PFSK-1 (cell line): ENCODE data around the gene TRIM46.

Source experiments
- FOXP2 ChIP-seq: optimal IDR thresholded peaks from 2 replicates; pipeline ENCODE3; 2011; ENCODE audit warnings: borderline replicate concordance, control low read depth, inconsistent platforms; ENCODE audit not compliant: insufficient read depth; ENCODE audit errors: extremely low read length, extremely low read depth
- POLR2AphosphoS5 ChIP-seq: IDR thresholded peaks from 2 replicates; pipeline ENCODE4 v1.6.1; 2012; ENCODE audit warnings: low read depth, mild to moderate bottlenecking, control low read depth, low read length, moderate library complexity
- REST ChIP-seq, 2 experiments: IDR thresholded peaks; 2 replicates each; pipeline versions ENCODE4 v1.6.1 to v1.8.0; 2011 to 2012; ENCODE audit warnings: low read depth in 2 of 2, low read length in 2 of 2, control low read depth in 1 of 2, inconsistent platforms in 1 of 2, mild to moderate bottlenecking in 1 of 2, moderate library complexity in 1 of 2; ENCODE audit not compliant: insufficient read depth in 1 of 2
- SIN3A ChIP-seq: IDR thresholded peaks from 2 replicates; pipeline ENCODE4 v1.6.1; 2012; ENCODE audit warnings: mild to moderate bottlenecking, low read length, moderate library complexity, borderline replicate concordance; ENCODE audit not compliant: insufficient read depth
- TAF1 ChIP-seq: IDR thresholded peaks from 2 replicates; pipeline ENCODE4 v1.6.1; 2012; ENCODE audit warnings: low read length, control low read depth, borderline replicate concordance; ENCODE audit not compliant: insufficient read depth

The TRIM46 gene

GRCh38 chr1:155193275-155193990 lies 19.8 kb downstream of the TRIM46 start:
- TF ChIP-seq FOXP2 (no peak), POLR2AphosphoS5 (peak; percentile 63; the same call in 1 of the 2 replicates)

- no peak for TF ChIP-seq FOXP2
- TF ChIP-seq REST (IDR thresholded peaks at IDR 0.05; ENCODE audit: insufficient read depth in 1 of 2, low read depth in 2 of 2, low read length in 2 of 2) = no peak
- no peak for TF ChIP-seq SIN3A
- no peak for TF ChIP-seq TAF1
- no peak for TF ChIP-seq POLR2AphosphoS5
These were observed 21.8 kb downstream of the TRIM46 start for GRCh38 chr1:155195201-155196102.

- TF ChIP-seq TAF1 = no peak
- TF ChIP-seq REST (IDR thresholded peaks at IDR 0.05; ENCODE audit: insufficient read depth in 1 of 2, low read depth in 2 of 2, low read length in 2 of 2) = no peak
- no peak for TF ChIP-seq FOXP2
- TF ChIP-seq POLR2AphosphoS5 = no peak
- no peak for TF ChIP-seq SIN3A
These were observed 22.6 kb downstream of the TRIM46 start for GRCh38 chr1:155196103-155196892.

GRCh38 chr1:155196893-155197638 lies 23.4 kb downstream of the TRIM46 start:
- TF ChIP-seq POLR2AphosphoS5 (no peak), REST (IDR thresholded peaks at IDR 0.05; ENCODE audit: insufficient read depth in 1 of 2, low read depth in 2 of 2, low read length in 2 of 2) (no peak), SIN3A (no peak), TAF1 (no peak), FOXP2 (no peak)

GRCh38 chr1:155197901-155198546 lies 24.4 kb downstream of the TRIM46 start:
- TF ChIP-seq POLR2AphosphoS5 = no peak
- TF ChIP-seq TAF1 = no peak
- TF ChIP-seq FOXP2 = no peak
- no peak for TF ChIP-seq SIN3A
- TF ChIP-seq REST (IDR thresholded peaks at IDR 0.05; ENCODE audit: insufficient read depth in 1 of 2, low read depth in 2 of 2, low read length in 2 of 2) = no peak
